Measurements from ENCODE around the gene RHBDD2.

The RHBDD2 gene

GRCh38 chr7:75876126-75876881, 2.5 kb upstream of the RHBDD2 start (continued):
- TF ChIP-seq CREB5 (CRISPR knock-in tag; IDR thresholded peaks at IDR 0.05; ENCODE audit: low read depth) (no peak), ZNF565 (CRISPR knock-in tag; conservative IDR thresholded peaks at IDR 0.05; ENCODE audit: low read depth) (no peak)

DNA sequence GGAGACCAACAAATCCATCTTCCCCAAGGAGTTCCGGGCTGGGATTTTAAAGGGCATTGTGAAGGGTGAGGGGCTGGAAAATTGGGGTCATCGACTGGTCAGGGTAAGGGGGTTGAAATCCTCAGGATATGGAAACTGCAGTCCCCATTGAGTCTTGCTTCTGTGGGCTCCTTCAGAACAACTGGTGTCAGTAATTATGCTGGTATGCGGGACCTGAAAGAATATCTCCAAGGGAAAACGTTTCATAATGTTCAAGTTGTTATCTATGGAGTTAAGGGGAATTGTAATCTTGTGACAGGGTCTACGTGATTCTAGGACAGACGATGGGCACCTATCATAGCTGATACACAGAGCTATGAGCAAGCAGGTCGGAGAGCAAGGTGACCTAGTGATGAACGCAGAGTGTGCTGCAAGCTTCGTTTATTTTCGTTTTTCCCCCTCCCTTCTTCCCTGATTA, 494 bp upstream of the RHBDD2 start:
- no peak; the same call in 2 of the 3 replicates for ATAC-seq

GRCh38 chr7:75879771-75880184, 944 bp downstream of the RHBDD2 start:
- ATAC-seq: peak; percentile 13
- TF ChIP-seq, protein P1, sequence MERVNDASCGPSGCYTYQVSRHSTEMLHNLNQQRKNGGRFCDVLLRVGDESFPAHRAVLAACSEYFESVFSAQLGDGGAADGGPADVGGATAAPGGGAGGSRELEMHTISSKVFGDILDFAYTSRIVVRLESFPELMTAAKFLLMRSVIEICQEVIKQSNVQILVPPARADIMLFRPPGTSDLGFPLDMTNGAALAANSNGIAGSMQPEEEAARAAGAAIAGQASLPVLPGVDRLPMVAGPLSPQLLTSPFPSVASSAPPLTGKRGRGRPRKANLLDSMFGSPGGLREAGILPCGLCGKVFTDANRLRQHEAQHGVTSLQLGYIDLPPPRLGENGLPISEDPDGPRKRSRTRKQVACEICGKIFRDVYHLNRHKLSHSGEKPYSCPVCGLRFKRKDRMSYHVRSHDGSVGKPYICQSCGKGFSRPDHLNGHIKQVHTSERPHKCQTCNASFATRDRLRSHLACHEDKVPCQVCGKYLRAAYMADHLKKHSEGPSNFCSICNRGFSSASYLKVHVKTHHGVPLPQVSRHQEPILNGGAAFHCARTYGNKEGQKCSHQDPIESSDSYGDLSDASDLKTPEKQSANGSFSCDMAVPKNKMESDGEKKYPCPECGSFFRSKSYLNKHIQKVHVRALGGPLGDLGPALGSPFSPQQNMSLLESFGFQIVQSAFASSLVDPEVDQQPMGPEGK (CRISPR knock-in tag; IDR thresholded peaks at IDR 0.05; ENCODE audit: borderline replicate concordance): no peak
- TF ChIP-seq TSHZ2 (CRISPR knock-in tag; IDR thresholded peaks at IDR 0.05) (no peak; the same call in 1 of the 2 replicates), CREB5 (CRISPR knock-in tag; IDR thresholded peaks at IDR 0.05; ENCODE audit: low read depth) (0 out of 2 replicates have a peak, but pooled peaks have one; percentile 44), CSRNP3 (CRISPR knock-in tag; IDR thresholded peaks at IDR 0.05) (no peak), SNAI2 (CRISPR knock-in tag; IDR thresholded peaks at IDR 0.05) (0 out of 2 replicates have a peak, but pooled peaks have one; percentile 48)

More for the DNA sequence above, 494 bp upstream of the RHBDD2 start:
- no peak for TF ChIP-seq ZFP30 (CRISPR knock-in tag; IDR thresholded peaks at IDR 0.05)
- TF ChIP-seq TSHZ2 (CRISPR knock-in tag; IDR thresholded peaks at IDR 0.05): 0 out of 2 replicates have a peak, but pooled peaks have one; percentile 26

DNA sequence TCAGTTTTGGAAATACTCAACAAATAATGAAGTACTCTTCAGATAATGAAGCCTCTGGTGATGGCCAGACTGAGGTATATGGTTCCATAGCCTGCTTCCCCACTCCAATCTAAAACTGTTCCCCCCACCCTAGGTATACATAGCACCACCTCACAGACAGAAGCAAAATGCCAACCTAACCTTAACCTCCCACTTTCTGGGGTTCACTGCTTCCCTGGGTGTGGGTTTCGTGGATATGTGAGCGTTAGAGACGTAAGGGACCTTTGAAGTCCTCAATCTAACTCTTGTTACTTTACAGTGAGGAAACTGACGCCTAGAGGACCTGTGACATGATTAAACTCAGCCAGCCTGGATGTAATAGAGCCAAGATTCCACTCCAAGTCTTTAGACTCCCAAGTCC, 1.4 kb downstream of the RHBDD2 start:
- no peak for TF ChIP-seq ISL1 (CRISPR knock-in tag; IDR thresholded peaks at IDR 0.05)
- TF ChIP-seq ZNF8 (CRISPR knock-in tag; IDR thresholded peaks at IDR 0.05): no peak
- TF ChIP-seq ZC3H10 (CRISPR knock-in tag; IDR thresholded peaks at IDR 0.05): no peak
- no peak for TF ChIP-seq ZFP30 (CRISPR knock-in tag; IDR thresholded peaks at IDR 0.05)
- TF ChIP-seq GLIS3 (CRISPR knock-in tag; IDR thresholded peaks at IDR 0.05): no peak
- no peak for ATAC-seq

Measured in SK-N-SH treated with all-trans-retinoic acid at 6 μM for 48 hours (cell line).